ENCODE results near the gene LPP. TPM values are rescaled to one million over a fixed set of nuclear protein-coding genes. Genes with fewer than 3 reads are reported as not detected.
A peak's percentile ranks its signal among the peaks of the same experiment; 100 is the strongest.

LPP gene
- total RNA-seq, 2 donors from 2014 or later: 46.6 to 92.4 TPM

GRCh38 chr3:188929137-188929536, 775.2 kb downstream of the LPP start:
- no peak overlapping the region for H3K27ac Mint-ChIP-seq
- ATAC-seq (replicated peaks): no peak
- H3K36me3 Mint-ChIP-seq (ENCODE audit: low read depth): no peaks in the 10 kb centered on the region
- peaks cover 2% of the 10 kb centered on the region for H3K27me3 Mint-ChIP-seq
- no peaks in the 10 kb centered on the region for H3K4me1 Mint-ChIP-seq
- H3K4me3 Mint-ChIP-seq: no peak overlapping the region
- no peaks in the 10 kb centered on the region for H3K9me3 Mint-ChIP-seq

GRCh38 chr3:188931036-188931435, 777.1 kb downstream of the LPP start:
- Mint-ChIP-seq H3K27me3 (no peaks in the 10 kb centered on the region), H3K27ac (no peak overlapping the region), H3K4me1 (no peaks in the 10 kb centered on the region), H3K4me3 (no peak overlapping the region), H3K36me3 (ENCODE audit: low read depth) (no peaks in the 10 kb centered on the region), H3K9me3 (no peaks in the 10 kb centered on the region)
- ATAC-seq (replicated peaks): no peak

- no peak overlapping the region for H3K4me3 Mint-ChIP-seq
- no peak overlapping the region for H3K27ac Mint-ChIP-seq
- no peaks in the 10 kb centered on the region for H3K27me3 Mint-ChIP-seq
- no peaks in the 10 kb centered on the region for H3K9me3 Mint-ChIP-seq
- no peaks in the 10 kb centered on the region for H3K4me1 Mint-ChIP-seq
- ATAC-seq (replicated peaks): no peak
- H3K36me3 Mint-ChIP-seq (ENCODE audit: low read depth): no peaks in the 10 kb centered on the region
Measured at GRCh38 chr3:188931531-188931930, 777.6 kb downstream of the LPP start.

- no peak overlapping the region for H3K4me3 Mint-ChIP-seq
- no peak overlapping the region for H3K27ac Mint-ChIP-seq
- no peaks in the 10 kb centered on the region for H3K36me3 Mint-ChIP-seq (ENCODE audit: low read depth)
- ATAC-seq (replicated peaks): no peak
- H3K27me3 Mint-ChIP-seq: no peaks in the 10 kb centered on the region
- no peaks in the 10 kb centered on the region for H3K4me1 Mint-ChIP-seq
- H3K9me3 Mint-ChIP-seq: no peaks in the 10 kb centered on the region
Measured at GRCh38 chr3:188934989-188935388, 781.0 kb downstream of the LPP start.

- peak; percentile 73 for ATAC-seq (replicated peaks)
- Mint-ChIP-seq H3K27me3 (no peaks in the 10 kb centered on the region), H3K27ac (no peak overlapping the region), H3K4me3 (no peak overlapping the region), H3K36me3 (ENCODE audit: low read depth) (no peaks in the 10 kb centered on the region), H3K4me1 (no peaks in the 10 kb centered on the region), H3K9me3 (no peaks in the 10 kb centered on the region)
Measured at GRCh38 chr3:188936597-188937107, 782.7 kb downstream of the LPP start.

- no peak for ATAC-seq (replicated peaks)
- H3K9me3 Mint-ChIP-seq: no peaks in the 10 kb centered on the region
- H3K4me3 Mint-ChIP-seq: no peak overlapping the region
- H3K36me3 Mint-ChIP-seq (ENCODE audit: low read depth): no peaks in the 10 kb centered on the region
- no peak overlapping the region for H3K27ac Mint-ChIP-seq
- no peaks in the 10 kb centered on the region for H3K4me1 Mint-ChIP-seq
- no peaks in the 10 kb centered on the region for H3K27me3 Mint-ChIP-seq
Measured at GRCh38 chr3:188937389-188937788, 783.4 kb downstream of the LPP start.

GRCh38 chr3:188938999-188939398, 785.0 kb downstream of the LPP start:
- no peaks in the 10 kb centered on the region for H3K9me3 Mint-ChIP-seq
- no peak for ATAC-seq (replicated peaks)

GRCh38 chr3:188939814-188940572, 786.0 kb downstream of the LPP start:
- Mint-ChIP-seq H3K27ac (no peak overlapping the region), H3K4me1 (no peaks in the 10 kb centered on the region), H3K9me3 (no peaks in the 10 kb centered on the region), H3K27me3 (peaks cover 4% of the 10 kb centered on the region), H3K4me3 (no peak overlapping the region), H3K36me3 (ENCODE audit: low read depth) (no peaks in the 10 kb centered on the region)
- no peak for ATAC-seq (replicated peaks)

More at GRCh38 chr3:188938999-188939398, 785.0 kb downstream of the LPP start:
- no peaks in the 10 kb centered on the region for H3K4me1 Mint-ChIP-seq
- H3K36me3 Mint-ChIP-seq (ENCODE audit: low read depth): no peaks in the 10 kb centered on the region
- H3K4me3 Mint-ChIP-seq: no peak overlapping the region
- H3K27ac Mint-ChIP-seq: no peak overlapping the region
- H3K27me3 Mint-ChIP-seq: no peaks in the 10 kb centered on the region

All from activated T-helper 17 cell treated with anti-CD3 and anti-CD28 coated beads, Interleukin-2, amount 50 U/mL, for 72 hours (primary cell).